Suprapubic skin (tissue), 4 donors: ENCODE measurements around the gene AQP5. TPM values are rescaled to one million over a fixed set of nuclear protein-coding genes. Genes with fewer than 3 reads are reported as not detected.

Source experiments
- DNase-seq, 2 donors: peaks; one replicate each; pipeline ENCODE4 v3.0.0-alpha.2; 2019; ENCODE audit warnings: low spot score in 2 of 2
- H3K27ac ChIP-seq: fragments of 200-600 bp; sonication (generic); one replicate; pipeline ENCODE4 v1.5.1; 2019
- H3K27me3 ChIP-seq: fragments of 200-600 bp; sonication (generic); one replicate; pipeline ENCODE4 v1.5.1; 2019
- H3K36me3 ChIP-seq: fragments of 200-600 bp; sonication (generic); one replicate; pipeline ENCODE4 v1.5.1; 2019
- H3K4me1 ChIP-seq: fragments of 200-600 bp; sonication (generic); one replicate; pipeline ENCODE4 v1.5.1; 2019
- H3K4me3 ChIP-seq: fragments of 200-600 bp; sonication (generic); one replicate; pipeline ENCODE4 v1.5.1; 2019; ENCODE audit warnings: mild to moderate bottlenecking
- H3K9me3 ChIP-seq: fragments of 200-600 bp; sonication (generic); one replicate; pipeline ENCODE4 v1.5.1; 2019
- EP300 ChIP-seq: sonication (generic); formaldehyde crosslinking; IDR thresholded peaks from one replicate; pipeline ENCODE4 v1.6.1; 2017; ENCODE audit warnings: antibody characterized with exemption
- POLR2A ChIP-seq, 2 donors: fragments of 450-650 bp; IDR thresholded peaks; one replicate each; pipeline ENCODE4 v1.6.1; 2017; ENCODE audit warnings: antibody characterized with exemption in 2 of 2, mild to moderate bottlenecking in 2 of 2, moderate library complexity in 2 of 2
- POLR2AphosphoS5 ChIP-seq, 3 donors: sonication (generic); formaldehyde crosslinking; IDR thresholded peaks; one replicate each; pipeline ENCODE4 v1.6.1; 2017; ENCODE audit warnings: antibody characterized with exemption in 3 of 3
- WGBS: methylation state at CpG from one replicate; pipeline ENCODE4 v1.1.5; 2018; 5-methylcytosine and 5-hydroxymethylcytosine counted together
- total RNA-seq, 4 donors: library from RNA; depleted of rRNA; stranded (reverse); fragments of >200 nt; gene quantifications; one replicate each; pipeline ENCODE4 v1.1.0, GENCODE V29; 2016
- TF ChIP-seq, protein P1 (sequence below), 2 donors: fragments of 200-600 bp in 1 of 2; fragments of 450-650 bp in 1 of 2; sonication (generic) in 1 of 2; IDR thresholded peaks; one replicate each; pipeline ENCODE4 v1.5.1; 2016 to 2019; ENCODE audit warnings: antibody characterized with exemption in 2 of 2, mild to moderate bottlenecking in 1 of 2, moderate library complexity in 1 of 2

Gene AQP5
- total RNA-seq, 4 donors from 2014 or later: 128 to 258 (median 196) TPM

DNA sequence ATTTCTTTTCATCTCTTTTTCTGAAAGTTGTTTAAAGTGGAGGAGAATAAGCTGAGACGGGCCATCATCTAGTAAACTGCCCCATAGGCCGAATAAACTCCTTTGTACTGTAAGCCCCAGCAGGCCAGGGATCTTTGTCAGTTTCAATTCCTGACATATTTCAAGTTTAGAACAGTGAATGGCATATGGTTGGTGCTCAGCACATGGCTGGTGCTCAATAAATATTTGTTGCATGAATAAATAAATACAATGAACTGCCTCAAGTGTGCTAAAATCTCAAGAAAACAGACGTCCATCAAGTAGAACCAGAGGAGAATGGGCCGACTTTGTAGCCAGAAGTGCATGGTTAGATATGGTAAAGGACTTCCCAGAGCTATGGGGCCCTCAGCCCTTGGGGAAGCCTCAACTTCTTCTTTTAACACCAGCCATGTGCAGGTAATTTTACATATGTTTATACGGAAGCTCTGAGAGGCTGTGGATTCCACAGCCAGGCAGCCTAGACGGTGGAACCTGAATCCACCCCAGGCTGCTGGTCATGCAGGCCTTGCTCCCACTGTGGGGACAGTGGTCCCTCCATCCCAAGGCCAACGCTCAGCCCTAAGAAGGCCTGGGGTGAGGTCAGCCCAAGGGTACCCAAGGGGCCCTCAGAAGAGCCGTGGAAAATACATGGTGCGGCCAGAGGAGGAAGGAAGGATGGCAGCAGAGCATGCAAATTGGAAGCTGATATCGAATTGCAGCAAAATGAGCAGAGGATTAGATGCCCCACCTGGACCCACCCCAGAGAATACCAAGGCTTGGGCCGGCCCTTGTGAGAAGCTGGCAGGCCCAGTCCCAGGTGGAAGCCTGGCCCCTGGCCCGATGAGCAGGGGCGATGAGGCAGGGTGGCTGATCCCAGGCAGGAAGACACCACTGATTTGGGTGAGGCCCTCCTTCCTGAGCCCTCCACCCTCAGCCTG is 19.8 kb upstream of the AQP5 start:
- 78% methylated on average over 9 of the region's 13 CpGs for WGBS
- Histone ChIP-seq H3K4me3 (no peak overlapping the region), H3K9me3 (no peaks in the 10 kb centered on the region), H3K4me1 (peaks cover 10% of the 10 kb centered on the region), H3K36me3 (no peaks in the 10 kb centered on the region), H3K27me3 (no peaks in the 10 kb centered on the region), H3K27ac (no peak overlapping the region)
- TF ChIP-seq POLR2AphosphoS5 (IDR thresholded peaks at IDR 0.05) (no peak), POLR2A (IDR thresholded peaks at IDR 0.05) (no peak), EP300 (no peak)
- TF ChIP-seq, protein P1, sequence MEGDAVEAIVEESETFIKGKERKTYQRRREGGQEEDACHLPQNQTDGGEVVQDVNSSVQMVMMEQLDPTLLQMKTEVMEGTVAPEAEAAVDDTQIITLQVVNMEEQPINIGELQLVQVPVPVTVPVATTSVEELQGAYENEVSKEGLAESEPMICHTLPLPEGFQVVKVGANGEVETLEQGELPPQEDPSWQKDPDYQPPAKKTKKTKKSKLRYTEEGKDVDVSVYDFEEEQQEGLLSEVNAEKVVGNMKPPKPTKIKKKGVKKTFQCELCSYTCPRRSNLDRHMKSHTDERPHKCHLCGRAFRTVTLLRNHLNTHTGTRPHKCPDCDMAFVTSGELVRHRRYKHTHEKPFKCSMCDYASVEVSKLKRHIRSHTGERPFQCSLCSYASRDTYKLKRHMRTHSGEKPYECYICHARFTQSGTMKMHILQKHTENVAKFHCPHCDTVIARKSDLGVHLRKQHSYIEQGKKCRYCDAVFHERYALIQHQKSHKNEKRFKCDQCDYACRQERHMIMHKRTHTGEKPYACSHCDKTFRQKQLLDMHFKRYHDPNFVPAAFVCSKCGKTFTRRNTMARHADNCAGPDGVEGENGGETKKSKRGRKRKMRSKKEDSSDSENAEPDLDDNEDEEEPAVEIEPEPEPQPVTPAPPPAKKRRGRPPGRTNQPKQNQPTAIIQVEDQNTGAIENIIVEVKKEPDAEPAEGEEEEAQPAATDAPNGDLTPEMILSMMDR (IDR thresholded peaks at IDR 0.05): no peak
- DNase-seq: no peak

DNA sequence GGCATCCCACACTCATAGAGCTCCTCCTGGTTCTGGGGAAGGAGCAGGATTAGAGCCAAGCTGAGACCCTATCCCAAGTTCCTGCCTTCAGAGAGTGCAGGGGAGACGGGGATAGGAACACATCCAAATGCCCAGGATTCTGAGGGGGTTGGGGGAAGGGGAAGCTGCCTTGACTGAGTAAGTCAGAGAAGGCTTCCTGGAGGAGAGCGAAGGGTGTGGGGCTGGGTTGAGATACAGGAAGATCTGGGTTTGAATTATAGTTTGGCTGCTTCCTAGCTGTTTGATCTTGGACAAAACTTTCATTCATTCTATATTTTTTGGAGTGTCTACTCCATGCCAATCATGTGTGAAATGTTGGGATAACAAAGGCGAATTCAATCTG is 19.2 kb upstream of the AQP5 start:
- WGBS: 94% methylated on average over 3 of the region's 3 CpGs
- no peaks in the 10 kb centered on the region for H3K36me3 ChIP-seq
- no peak for DNase-seq
- H3K27ac ChIP-seq: no peak overlapping the region
- H3K27me3 ChIP-seq: no peaks in the 10 kb centered on the region
- H3K4me3 ChIP-seq: no peak overlapping the region
- H3K9me3 ChIP-seq: no peaks in the 10 kb centered on the region
- TF ChIP-seq, protein P1 (IDR thresholded peaks at IDR 0.05): no peak
- TF ChIP-seq POLR2AphosphoS5 (IDR thresholded peaks at IDR 0.05): no peak
- no peak for TF ChIP-seq EP300
- TF ChIP-seq POLR2A (IDR thresholded peaks at IDR 0.05): no peak
- H3K4me1 ChIP-seq: peaks cover 10% of the 10 kb centered on the region

DNA sequence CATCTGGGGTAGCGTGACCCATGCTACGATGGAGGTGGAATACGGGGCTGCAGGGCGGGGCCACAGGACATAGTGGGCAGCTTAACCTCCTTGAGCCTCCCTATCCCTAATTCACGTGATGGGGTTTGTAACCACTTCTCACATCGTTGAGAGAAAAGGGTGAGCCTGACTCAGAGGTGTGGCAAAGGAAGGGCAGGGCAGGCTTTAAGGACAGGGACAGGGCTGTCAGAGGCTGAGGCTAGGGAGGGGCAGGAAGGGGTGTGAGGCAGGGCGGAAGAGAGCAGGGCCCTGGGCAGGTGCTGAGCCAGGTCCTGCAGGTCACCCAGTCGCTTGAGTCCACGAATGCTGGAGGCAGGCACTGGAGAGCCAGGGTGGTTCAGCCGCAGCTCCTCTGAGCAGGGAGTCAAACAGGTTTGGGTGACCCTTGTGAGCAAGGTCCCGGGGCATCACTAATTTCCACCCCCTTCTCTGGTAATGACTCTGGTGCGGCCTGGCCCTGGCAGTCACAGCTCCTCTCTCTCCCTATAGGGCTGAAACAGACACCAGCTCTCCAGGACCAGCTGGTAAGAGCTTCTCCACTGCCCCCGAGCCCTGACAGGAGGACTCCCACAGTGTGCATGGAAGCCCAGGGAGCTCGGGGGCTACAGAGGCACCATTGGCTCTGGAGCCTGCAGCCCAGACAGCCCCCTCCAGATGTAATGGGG is 18.6 kb upstream of the AQP5 start:
- H3K4me3 ChIP-seq: no peak overlapping the region
- no peaks in the 10 kb centered on the region for H3K9me3 ChIP-seq
- H3K27me3 ChIP-seq: no peaks in the 10 kb centered on the region
- H3K27ac ChIP-seq: peak overlapping the region; percentile 2
- WGBS: 62% methylated on average over 11 of the region's 14 CpGs
- peaks cover 10% of the 10 kb centered on the region for H3K4me1 ChIP-seq
- no peaks in the 10 kb centered on the region for H3K36me3 ChIP-seq
- TF ChIP-seq POLR2A (IDR thresholded peaks at IDR 0.05): no peak
- no peak for TF ChIP-seq EP300
- no peak for TF ChIP-seq POLR2AphosphoS5 (IDR thresholded peaks at IDR 0.05)
- TF ChIP-seq, protein P1 (IDR thresholded peaks at IDR 0.05): no peak
- no peak for DNase-seq

DNA sequence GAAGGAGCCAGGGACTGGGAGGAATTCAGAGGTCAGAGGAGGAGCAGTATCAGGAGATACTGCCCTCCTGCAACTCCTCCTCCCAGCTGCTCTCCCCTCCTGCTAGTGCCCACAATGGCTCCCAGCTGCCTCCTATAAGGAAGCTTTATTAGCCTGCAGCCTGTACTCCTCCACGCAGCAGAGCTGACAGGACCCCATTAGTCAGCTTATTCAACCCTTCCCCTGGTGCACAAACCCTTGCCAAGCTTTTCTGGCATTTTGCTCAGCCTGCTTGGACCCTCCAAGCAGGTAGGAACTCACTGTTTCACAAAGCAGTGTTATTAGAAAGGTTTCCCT is 18.1 kb upstream of the AQP5 start:
- H3K27ac ChIP-seq: peak overlapping the region; percentile 2
- WGBS: 93% methylated on average over 1 of the region's 1 CpG
- H3K4me3 ChIP-seq: no peak overlapping the region
- H3K9me3 ChIP-seq: no peaks in the 10 kb centered on the region
- peaks cover 10% of the 10 kb centered on the region for H3K4me1 ChIP-seq
- TF ChIP-seq, protein P1 (IDR thresholded peaks at IDR 0.05): no peak
- TF ChIP-seq POLR2AphosphoS5 (IDR thresholded peaks at IDR 0.05): no peak
- no peak for TF ChIP-seq POLR2A (IDR thresholded peaks at IDR 0.05)
- TF ChIP-seq EP300: no peak
- no peak for DNase-seq
- no peaks in the 10 kb centered on the region for H3K27me3 ChIP-seq
- no peaks in the 10 kb centered on the region for H3K36me3 ChIP-seq

DNA sequence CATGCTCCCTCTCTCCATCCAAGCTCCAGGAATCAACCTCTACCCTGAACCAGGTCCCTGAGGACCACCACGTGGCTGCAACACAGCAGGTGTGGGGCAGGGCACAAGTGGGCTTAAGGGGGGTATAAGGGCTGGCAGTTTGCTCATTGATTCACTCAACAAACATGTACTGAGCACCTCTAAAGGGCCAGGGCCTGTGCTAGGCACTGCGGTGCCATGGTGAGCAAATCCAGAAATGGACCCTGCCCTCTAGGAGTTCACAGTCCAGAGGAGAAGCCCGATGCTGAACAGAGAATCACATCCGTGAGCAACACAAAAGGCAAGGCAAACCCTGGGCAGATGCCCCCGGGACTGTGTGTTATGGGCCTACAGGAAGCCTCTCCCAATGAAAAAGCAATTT is 17.6 kb upstream of the AQP5 start:
- H3K27me3 ChIP-seq: no peaks in the 10 kb centered on the region
- no peaks in the 10 kb centered on the region for H3K36me3 ChIP-seq
- H3K9me3 ChIP-seq: no peaks in the 10 kb centered on the region
- no peak overlapping the region for H3K27ac ChIP-seq
- H3K4me3 ChIP-seq: no peak overlapping the region
- 93% methylated on average over 5 of the region's 5 CpGs for WGBS
- peaks cover 10% of the 10 kb centered on the region for H3K4me1 ChIP-seq
- DNase-seq: no peak
- TF ChIP-seq POLR2AphosphoS5 (IDR thresholded peaks at IDR 0.05) (no peak), EP300 (no peak), POLR2A (IDR thresholded peaks at IDR 0.05) (no peak)
- TF ChIP-seq, protein P1 (IDR thresholded peaks at IDR 0.05): no peak
